GM12891 (cell line): ENCODE measurements around the gene SEMG1.

ENCODE experiments used
- POLR2A ChIP-seq: IDR thresholded peaks from 2 replicates; pipeline ENCODE4 v1.6.1; 2011; ENCODE audit warnings: low read depth, low read length, control low read depth
- POLR2AphosphoS5 ChIP-seq: IDR thresholded peaks from 2 replicates; pipeline ENCODE4 v1.6.1; 2011; ENCODE audit warnings: low read depth, low read length, control low read depth
- POU2F2 ChIP-seq: IDR thresholded peaks from 2 replicates; pipeline ENCODE4 v1.6.1; 2011; ENCODE audit warnings: low read depth, mild to moderate bottlenecking, control low read depth, low read length, moderate library complexity
- SPI1 ChIP-seq: IDR thresholded peaks from 2 replicates; pipeline ENCODE4 v1.6.1; 2011; ENCODE audit warnings: low read depth, low read length, control low read depth
- TAF1 ChIP-seq: IDR thresholded peaks from 2 replicates; pipeline ENCODE4 v1.6.1; 2011; ENCODE audit warnings: low read depth, low read length, control low read depth

DNA sequence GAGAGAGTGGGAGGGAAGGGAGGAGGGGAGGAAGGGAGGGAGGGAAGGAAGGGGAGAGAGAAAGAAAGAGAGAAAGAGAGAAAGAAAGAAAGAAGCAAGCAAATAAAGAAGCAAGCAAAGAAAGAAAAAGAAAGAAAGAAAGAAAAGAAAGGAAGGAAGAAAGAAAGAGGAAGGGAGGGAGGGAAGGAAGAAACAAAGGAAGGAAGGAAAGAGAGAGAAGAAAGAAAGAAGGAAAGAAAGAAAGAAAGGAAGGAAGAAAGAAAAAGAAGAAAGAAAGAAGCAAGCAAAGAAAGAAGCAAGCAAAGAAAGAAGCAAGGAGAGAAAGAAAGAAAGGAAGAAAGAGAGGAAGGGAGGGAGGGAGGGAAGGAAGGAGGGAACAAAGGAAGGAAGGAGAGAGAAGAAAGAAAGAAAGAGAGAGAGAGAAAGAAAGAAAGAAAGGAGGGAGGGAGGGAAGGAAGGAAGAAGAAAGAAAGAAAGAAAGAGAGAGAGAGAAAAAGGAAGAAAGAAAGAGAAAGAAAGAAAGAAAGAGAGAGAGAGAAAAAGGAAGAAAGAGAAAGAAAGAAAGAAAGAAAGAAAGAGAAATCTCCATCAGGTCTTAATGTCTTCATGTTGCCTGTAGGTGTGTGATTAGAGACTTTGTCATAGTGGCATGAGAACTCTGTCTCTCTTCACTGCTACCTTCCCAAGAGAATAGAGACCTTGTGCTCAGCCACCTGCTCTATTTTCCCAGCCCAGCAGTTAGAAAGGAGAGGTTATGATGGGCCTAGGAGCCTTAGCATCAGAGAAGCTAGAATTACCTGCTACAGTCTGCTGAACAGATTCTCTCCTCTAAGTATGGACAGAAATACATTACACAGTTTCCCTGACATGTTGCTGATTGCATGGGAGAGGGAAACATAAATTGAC, 5.0 kb downstream of the SEMG1 start:
- TF ChIP-seq POLR2A (no peak), POU2F2 (no peak), POLR2AphosphoS5 (no peak), TAF1 (no peak), SPI1 (no peak)
